Activated CD8-positive, alpha-beta memory T cell treated with anti-CD3 and anti-CD28 coated beads for 24 hours (primary cell): ENCODE measurements around the gene ZNF835.
"Not testable (repeated sequence)": the region's sequence is repeated elsewhere in the genome, so short reads cannot be mapped to it uniquely, and the experiment has no call there.

Source experiments
- DNase-seq: peaks from one replicate; pipeline ENCODE4 v3.0.0-alpha.2; 2020

The ZNF835 gene

DNA sequence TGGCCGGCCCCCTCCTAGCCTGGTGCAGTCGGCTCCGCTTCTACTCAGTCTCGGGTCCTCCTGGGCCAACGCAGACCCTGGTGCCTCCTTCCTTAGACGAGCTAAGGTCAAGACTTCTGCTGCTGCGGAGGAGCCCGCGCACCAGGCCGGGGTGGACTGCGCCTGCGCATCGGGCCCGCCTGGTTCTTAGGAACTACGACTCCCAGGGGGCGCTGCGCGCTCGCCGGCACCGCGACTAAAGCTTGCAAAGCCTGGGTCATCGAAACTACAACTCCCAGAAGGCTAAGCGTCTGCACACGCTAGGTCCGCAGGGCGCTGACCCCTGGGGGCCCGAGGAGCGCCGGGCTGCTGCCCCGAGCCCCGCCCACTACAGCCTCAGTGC, at the start of gene ZNF835:
TSS of gene ZNF835 (minus strand) at position 145 of the 382 bp plus-strand sequence. CDS start 6,559 bp downstream, outside the sequence.
- DNase-seq: peak; percentile 91

GRCh38 chr19:56720281-56720680, 48.7 kb upstream of the ZNF835 start:
- DNase-seq: no peak

DNA sequence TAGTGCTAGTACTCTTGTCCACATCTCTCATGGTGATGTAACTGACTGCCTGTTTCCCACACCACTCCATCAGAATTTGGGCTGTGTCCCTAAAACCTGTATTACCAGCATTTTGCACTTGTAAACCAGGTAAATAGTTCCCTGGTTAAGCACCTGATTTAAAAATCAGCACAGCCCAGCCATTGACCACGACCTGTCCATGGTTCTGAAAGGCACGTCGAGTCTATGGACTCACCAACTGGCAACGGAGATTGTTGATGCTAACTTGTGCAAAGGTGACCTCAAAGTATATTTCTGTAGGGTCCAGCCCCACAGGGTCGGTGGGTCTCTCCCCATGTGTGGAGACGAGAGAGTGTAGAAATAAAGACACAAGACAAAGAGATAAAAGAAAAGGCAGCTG, 46.7 kb upstream of the ZNF835 start:
- DNase-seq: no peak

DNA sequence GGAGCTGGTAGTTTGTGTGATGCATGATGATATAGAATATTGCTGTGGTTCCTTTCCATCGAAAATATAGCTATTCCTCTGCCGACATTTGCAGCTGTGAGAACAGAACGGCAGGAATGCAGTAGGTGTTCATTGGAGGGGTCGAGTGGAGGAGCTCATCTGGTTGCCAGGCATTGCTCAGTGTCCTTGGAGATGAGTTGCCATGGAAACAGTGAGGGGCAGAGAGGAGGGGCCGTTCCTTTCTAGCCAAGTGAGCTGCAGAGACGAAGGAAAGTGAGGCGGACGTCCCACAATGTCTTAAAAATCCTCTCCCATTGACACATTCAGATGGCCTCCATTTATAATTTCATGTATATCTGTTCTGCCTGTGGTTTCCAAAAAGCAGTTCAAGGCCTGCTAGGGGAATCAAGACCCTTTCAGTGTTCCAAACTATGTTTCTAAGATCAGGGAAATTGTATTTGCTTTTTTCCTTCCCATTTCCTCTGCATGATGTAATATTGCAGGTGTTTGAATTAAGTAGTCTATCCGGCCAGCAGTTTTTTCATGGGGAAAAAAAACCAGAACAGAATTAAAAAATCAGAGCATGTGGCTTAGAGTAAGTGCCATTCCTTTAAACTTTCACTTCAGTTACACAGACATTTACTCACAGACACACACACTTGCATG, 41.2 kb upstream of the ZNF835 start:
- DNase-seq: no peak

GRCh38 chr19:56710437-56710836, 38.9 kb upstream of the ZNF835 start:
- DNase-seq: no peak

DNA sequence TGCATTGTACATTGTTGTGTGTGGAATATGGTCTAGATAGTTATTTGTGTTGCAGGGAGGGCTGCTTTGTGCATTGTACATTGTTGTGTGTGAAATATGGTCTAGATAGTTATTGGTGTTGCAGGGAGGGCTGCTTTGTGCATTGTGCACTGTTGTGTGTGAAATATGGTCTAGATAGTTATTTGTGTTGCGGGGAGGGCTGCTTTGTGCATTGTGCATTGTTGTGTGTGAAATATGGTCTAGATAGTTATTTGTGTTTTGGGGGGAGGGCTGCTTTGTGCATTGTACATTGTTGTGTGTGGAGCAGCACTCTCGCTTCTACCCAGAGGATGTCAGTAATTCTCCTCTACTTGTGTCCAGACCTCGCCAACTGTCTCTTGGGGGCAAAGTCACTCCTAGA, 36.3 kb upstream of the ZNF835 start:
- no peak for DNase-seq

DNA sequence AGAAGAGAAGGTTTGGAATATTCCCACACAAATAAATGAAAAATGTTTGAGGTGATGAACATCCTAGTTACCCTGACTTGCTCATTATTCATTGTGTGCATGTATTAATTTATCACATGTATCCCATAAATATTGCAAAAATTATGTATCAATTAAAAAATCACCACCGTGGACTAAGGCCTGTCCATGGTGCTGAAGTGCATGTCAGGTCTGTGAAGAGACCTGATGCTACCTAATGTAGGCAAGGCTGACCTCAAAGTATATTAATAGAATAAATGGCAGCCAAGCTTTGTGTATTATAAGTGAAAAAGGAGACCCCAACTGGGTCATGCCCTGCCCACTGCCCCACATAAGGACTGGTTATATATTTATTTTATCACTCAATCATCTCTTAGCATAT, 34.4 kb upstream of the ZNF835 start:
- no peak for DNase-seq

DNA sequence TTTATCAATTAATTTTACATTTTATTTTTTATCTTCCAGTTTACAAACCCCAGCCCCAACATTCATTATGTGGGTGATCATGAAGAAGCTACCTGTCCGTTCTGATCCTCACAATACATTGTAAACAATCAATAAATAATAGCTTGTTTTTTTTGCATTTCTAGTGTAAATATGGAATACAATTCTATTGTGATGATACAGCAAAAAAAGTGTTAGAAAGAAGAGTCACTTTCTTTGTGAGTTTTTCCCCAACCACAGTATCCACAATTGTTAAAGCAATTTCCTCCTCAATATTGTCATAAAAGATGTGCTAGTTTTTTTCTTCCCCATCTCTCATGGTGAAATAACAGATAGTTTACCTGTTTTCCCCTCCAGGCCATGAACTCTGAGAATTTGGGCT, 30.3 kb upstream of the ZNF835 start:
- no peak for DNase-seq

DNA sequence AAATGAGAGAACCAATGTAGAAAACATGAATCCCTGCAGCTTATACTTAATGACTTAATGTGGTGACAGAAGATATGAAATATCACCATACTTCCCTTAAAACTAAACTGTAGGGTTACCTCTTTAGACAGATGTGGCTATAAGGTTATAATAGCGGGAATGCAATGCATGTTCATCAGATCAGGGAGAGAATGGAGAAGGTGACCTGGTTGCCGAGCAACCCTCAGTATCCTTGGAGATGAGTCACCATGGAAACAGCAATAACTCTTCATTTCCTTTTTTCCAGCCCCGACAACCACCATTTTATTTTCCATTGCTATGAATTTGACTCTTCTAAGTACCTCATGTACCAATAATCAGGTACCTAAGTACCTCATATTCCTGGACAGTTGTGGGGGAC, 28.0 kb upstream of the ZNF835 start:
- no peak for DNase-seq

GRCh38 chr19:56692206-56692895, 20.8 kb upstream of the ZNF835 start:
- DNase-seq: no peak

DNA sequence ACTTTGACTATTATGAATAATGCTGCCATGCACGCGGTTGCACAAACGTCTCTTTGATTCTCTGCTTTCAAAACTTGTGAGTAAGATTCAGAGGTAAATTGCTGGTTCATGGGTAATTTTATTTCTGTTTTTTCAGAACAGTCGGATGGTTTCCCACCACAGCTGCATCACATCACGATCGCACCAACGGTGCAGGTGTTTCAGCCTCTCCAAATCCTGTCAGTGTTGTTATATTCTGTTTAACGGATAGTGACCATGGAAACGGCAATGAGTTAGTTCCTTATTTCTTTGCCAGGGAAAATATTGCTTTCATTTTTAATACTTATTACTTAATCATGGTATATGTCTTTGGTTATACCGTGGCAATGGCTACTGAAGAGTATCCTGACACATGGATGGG, 19.1 kb upstream of the ZNF835 start:
- no peak for DNase-seq

DNA sequence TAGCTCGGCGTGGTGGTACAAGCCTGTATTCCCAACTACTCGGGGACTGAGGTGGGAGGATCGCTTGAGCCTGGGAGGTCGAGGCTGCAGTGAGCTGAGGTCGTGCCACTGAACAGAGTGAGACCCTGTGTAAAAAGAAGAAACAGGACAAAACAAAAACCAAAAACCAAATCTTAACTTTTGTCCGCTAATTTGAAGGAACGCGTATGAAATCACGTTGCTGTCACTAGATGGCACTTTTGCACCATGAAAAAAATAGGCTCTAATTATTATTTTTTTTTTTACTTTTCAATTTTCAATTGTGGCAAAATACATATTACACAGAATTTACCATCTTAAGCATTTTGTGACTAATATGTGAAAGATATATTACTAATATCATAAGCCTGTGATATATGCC, 17.6 kb upstream of the ZNF835 start:
- DNase-seq: no peak

GRCh38 chr19:56687031-56687430, 15.5 kb upstream of the ZNF835 start:
- no peak for DNase-seq

GRCh38 chr19:56683116-56683515, 11.6 kb upstream of the ZNF835 start:
- DNase-seq: no peak

DNA sequence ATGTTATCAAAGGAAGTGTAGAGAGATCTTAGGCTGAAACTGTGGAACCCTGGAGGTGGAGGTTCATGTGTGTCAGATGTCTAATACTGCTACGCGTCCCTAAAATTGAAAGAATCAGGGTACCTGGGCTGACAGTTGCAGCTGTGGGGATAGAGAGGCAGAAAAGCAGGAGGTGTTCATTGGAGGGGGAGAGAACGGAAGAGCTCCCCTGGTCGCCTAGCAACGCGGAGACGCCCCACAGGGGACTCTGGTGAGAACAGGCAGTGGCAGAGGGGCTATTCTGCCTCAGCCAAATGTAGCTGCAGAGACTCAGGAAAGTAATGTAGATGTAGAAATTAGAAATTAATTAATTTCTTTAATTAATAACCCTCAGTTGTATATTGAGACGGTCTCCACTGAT, 10.1 kb upstream of the ZNF835 start:
- no peak for DNase-seq

DNA sequence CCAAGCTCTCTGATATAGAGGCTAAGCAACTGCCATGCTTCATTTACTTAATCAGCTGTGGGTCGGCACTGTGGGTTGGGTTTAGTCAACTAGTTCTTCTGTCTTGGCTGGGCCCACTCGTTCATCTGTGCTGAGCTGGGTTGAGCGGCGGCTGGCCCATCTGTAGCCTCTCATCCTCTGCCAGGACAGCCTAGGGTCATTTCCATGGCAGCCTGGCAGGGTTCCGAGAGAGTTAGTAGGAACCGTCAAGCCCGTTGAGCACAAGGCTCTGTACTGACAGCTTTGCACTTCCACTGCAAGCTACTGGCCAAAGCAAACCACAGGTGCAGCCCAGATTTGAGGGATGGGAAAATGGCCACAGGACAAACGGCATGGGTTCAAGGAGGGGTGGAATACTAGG, 6.6 kb upstream of the ZNF835 start:
- no peak for DNase-seq

GRCh38 chr19:56672610-56673009, 1.1 kb upstream of the ZNF835 start:
- DNase-seq: not testable (repeated sequence)

- peak; percentile 57 for DNase-seq
Measured at GRCh38 chr19:56670961-56671612, 470 bp downstream of the ZNF835 start.

- DNase-seq: no peak
Measured at GRCh38 chr19:56670401-56670960, 1.1 kb downstream of the ZNF835 start.

GRCh38 chr19:56668676-56669075, 2.9 kb downstream of the ZNF835 start:
- no peak for DNase-seq

- no peak for DNase-seq
Measured at GRCh38 chr19:56667311-56667870, 4.2 kb downstream of the ZNF835 start.

DNA sequence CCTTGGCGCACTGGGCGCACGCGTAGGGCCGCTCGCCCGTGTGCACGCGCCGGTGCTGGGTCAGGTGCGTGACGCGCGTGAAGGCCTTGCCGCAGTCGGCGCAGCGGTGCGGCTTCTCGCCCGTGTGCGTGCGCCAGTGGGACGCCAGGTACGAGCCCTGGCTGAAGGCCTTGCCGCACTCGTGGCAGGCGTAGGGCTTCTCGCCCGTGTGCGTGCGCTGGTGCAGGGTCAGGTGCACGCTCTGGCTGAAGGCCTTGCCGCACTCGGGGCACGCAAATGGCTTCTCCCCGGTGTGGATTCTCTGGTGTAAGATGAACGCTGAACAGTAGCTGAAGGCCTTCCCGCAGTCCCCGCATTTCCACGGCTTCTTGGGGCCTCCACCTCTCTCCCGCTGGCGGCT, 7.0 kb downstream of the ZNF835 start:
- DNase-seq: no peak

- DNase-seq: no peak
Measured at GRCh38 chr19:56663931-56664500, 7.5 kb downstream of the ZNF835 start.
